Erythroblast (primary cell): ENCODE results near the gene XRCC3.

ENCODE experiments used
- GATA1 ChIP-seq: IDR thresholded peaks from 2 replicates; pipeline ENCODE4 v1.6.1; 2011; ENCODE audit warnings: low read depth, mild to moderate bottlenecking, control low read depth, low read length, moderate library complexity
- POLR2A ChIP-seq: IDR thresholded peaks from 2 replicates; pipeline ENCODE4 v1.6.1; 2011; ENCODE audit warnings: mild to moderate bottlenecking, low read length

DNA sequence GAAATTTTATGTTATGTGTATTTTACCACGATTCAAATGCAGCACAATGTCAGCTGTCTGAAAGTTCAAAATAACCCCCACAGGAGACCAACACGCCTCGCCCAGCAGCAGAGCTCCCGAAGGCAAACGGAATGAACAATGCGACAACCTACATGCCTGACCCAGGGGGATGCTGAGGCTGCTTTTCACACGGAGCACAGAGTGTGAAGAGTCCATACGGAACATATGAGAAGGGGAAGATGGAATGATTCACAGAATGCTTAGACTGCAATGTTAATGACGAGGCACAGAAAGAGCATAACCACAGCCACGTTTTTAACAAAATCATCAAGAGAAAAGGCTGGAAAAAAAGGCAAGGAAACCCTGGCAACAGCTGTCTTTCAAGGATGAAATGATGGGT is 22.9 kb upstream of the XRCC3 start:
- TF ChIP-seq POLR2A (no peak), GATA1 (no peak)
